Neuronal stem cell (in vitro differentiated cells): ENCODE measurements around the gene VENTX.
A peak's percentile ranks its signal among the peaks of the same experiment; 100 is the strongest.

Source experiments
- DNase-seq: peaks from one replicate; pipeline ENCODE4 v3.0.0-alpha.2; 2013; ENCODE audit warnings: low spot score
- H2AFZ ChIP-seq: one replicate; pipeline ENCODE4 v1.6.1; 2013; ENCODE audit warnings: mild to moderate bottlenecking, low read length, inconsistent platforms
- H2AK5ac ChIP-seq: 2 replicates; pipeline ENCODE4 v1.6.1; 2013; ENCODE audit warnings: low read depth, mild to moderate bottlenecking, inconsistent platforms, low read length, moderate library complexity, mixed read lengths
- H2BK120ac ChIP-seq: 2 replicates; pipeline ENCODE4 v1.6.1; 2013; ENCODE audit warnings: low read depth, mild to moderate bottlenecking, inconsistent platforms, low read length, moderate library complexity, mixed read lengths
- H2BK12ac ChIP-seq: one replicate; pipeline ENCODE4 v1.6.1; 2013; ENCODE audit warnings: low read length, inconsistent platforms
- H2BK15ac ChIP-seq: 2 replicates; pipeline ENCODE4 v1.6.1; 2013; ENCODE audit warnings: mild to moderate bottlenecking, low read length, inconsistent platforms, mixed read lengths
- H2BK5ac ChIP-seq: one replicate; pipeline ENCODE4 v1.6.1; 2013; ENCODE audit warnings: inconsistent platforms, mild to moderate bottlenecking, low read length, moderate library complexity
- H3K14ac ChIP-seq: one replicate; pipeline ENCODE4 v1.6.1; 2013; ENCODE audit warnings: low read length, inconsistent platforms
- H3K18ac ChIP-seq: 2 replicates; pipeline ENCODE4 v1.6.1; 2013; ENCODE audit warnings: low read length, inconsistent platforms
- H3K23ac ChIP-seq: 2 replicates; pipeline ENCODE4 v1.6.1; 2013; ENCODE audit warnings: low read depth, mild to moderate bottlenecking, mixed read lengths, low read length, inconsistent platforms; ENCODE audit not compliant: poor library complexity
- H3K27ac ChIP-seq: replicated peaks from 3 replicates; pipeline ENCODE4 v1.5.1; 2013; ENCODE audit warnings: low read length, inconsistent platforms
- H3K27me3 ChIP-seq, 3 experiments: 2 replicates each; pipeline ENCODE4 v1.6.1; 2013; ENCODE audit warnings: low read length in 3 of 3, mild to moderate bottlenecking in 2 of 3, inconsistent platforms in 1 of 3, low read depth in 1 of 3, mixed read lengths in 1 of 3, moderate library complexity in 1 of 3; ENCODE audit not compliant: control insufficient read depth in 3 of 3, insufficient read depth in 3 of 3
- H3K36me3 ChIP-seq, 2 donors: replicated peaks in 1 of 2; 2 replicates each; pipeline ENCODE4 v1.6.1; 2013; ENCODE audit warnings: low read length in 2 of 2; ENCODE audit not compliant: control insufficient read depth in 2 of 2, insufficient read depth in 2 of 2
- H3K4ac ChIP-seq: 2 replicates; pipeline ENCODE4 v1.6.1; 2013; ENCODE audit warnings: inconsistent platforms, mild to moderate bottlenecking, low read length, moderate library complexity
- H3K4me1 ChIP-seq, 2 donors: 1 replicate in 1 of 2; 2 replicates in 1 of 2; pipeline ENCODE4 v1.6.1; 2013; ENCODE audit warnings: low read length in 2 of 2, low read depth in 1 of 2; ENCODE audit not compliant: control insufficient read depth in 2 of 2, insufficient read depth in 1 of 2
- H3K4me2 ChIP-seq: one replicate; pipeline ENCODE4 v1.6.1; 2013; ENCODE audit warnings: mild to moderate bottlenecking, low read length, inconsistent platforms; ENCODE audit not compliant: insufficient read depth, poor library complexity, severe bottlenecking
- H3K4me3 ChIP-seq, 2 donors: 2 replicates each; pipeline ENCODE4 v1.5.1; 2013; ENCODE audit warnings: low read length in 2 of 2, mild to moderate bottlenecking in 2 of 2, inconsistent platforms in 1 of 2, moderate library complexity in 1 of 2
- H3K79me1 ChIP-seq: one replicate; pipeline ENCODE4 v1.6.1; 2013; ENCODE audit warnings: low read depth, mild to moderate bottlenecking, inconsistent platforms, low read length, moderate library complexity
- H3K9ac ChIP-seq: one replicate; pipeline ENCODE4 v1.6.1; 2013; ENCODE audit warnings: mild to moderate bottlenecking, low read depth, low read length, inconsistent platforms; ENCODE audit not compliant: poor library complexity
- H3K9me3 ChIP-seq, 2 donors: replicated peaks in 1 of 2; 2 replicates each; pipeline versions ENCODE3 to v1.6.1; 2013; ENCODE audit warnings: low read length in 2 of 2, mild to moderate bottlenecking in 2 of 2, inconsistent platforms in 1 of 2, low read depth in 1 of 2, mixed read lengths in 1 of 2, moderate library complexity in 1 of 2; ENCODE audit not compliant: control insufficient read depth in 2 of 2, insufficient read depth in 1 of 2
- H4K8ac ChIP-seq: one replicate; pipeline ENCODE4 v1.6.1; 2013; ENCODE audit warnings: low read depth, mild to moderate bottlenecking, inconsistent platforms, low read length, moderate library complexity
- H4K91ac ChIP-seq: one replicate; pipeline ENCODE4 v1.6.1; 2013; ENCODE audit warnings: low read length, low read depth, mild to moderate bottlenecking, inconsistent platforms; ENCODE audit not compliant: poor library complexity
- WGBS, 2 donors: extraction: QIAGEN DNeasy Blood & Tissue Kit; methylation state at CpG; one replicate each; pipeline ENCODE4 v1.1.7; 2013; ENCODE audit warnings: missing lambda C conversion rate in 2 of 2, mixed read lengths in 1 of 2; ENCODE audit not compliant: insufficient read length in 2 of 2, insufficient replicate concordance in 1 of 2; ENCODE audit errors: extremely low coverage in 2 of 2; 5-methylcytosine and 5-hydroxymethylcytosine counted together

The VENTX gene

DNA sequence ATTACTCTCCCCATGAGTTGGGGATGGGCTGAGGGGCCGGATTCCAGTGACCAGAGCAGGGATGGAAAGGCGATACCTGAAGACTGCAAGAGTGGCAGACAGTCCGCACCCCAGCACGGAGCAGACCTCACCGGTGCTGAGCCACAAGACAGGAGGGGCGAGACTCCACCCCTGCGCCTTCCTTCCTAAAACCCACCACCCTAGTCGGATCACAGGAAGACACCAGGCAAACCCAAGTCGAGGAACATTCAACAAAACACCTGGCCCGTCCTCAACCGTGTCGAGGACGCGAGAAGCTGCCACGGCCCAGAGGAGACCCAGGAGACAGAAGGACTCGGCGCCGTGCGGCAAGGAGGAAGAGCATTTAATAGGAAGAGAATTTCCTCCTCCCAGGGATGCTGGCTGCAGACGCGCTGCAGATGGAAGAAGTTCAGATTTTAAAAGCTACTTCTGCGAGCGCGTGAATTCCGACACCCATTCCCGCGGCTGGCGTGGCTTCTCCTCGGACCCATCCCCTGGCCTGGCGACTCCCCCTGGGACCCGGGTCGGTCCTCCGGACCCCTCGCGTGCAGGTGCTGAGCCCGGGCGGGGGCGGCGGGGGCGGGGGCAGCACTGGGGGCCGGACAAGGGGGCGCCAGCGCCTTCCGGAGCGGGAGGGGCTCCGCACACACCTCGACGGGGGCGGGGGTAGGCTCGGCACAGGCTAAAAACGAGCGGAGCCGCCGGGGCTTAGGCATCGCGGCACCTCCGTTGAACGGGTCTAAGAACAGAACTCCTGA lies 8.2 kb upstream of the VENTX start:
- peak overlapping the region; percentile 22 for H2AFZ ChIP-seq
- H3K27ac ChIP-seq = no peak overlapping the region
- H3K4me2 ChIP-seq = peak overlapping the region; percentile 91
- H4K8ac ChIP-seq = no peak overlapping the region
- peaks cover 0 to 11% of the 10 kb centered on the region in 2 donors for H3K9me3 ChIP-seq
- peak overlapping the region; percentile 64 for H3K18ac ChIP-seq
- no peak overlapping the region for H2BK15ac ChIP-seq
- H4K91ac ChIP-seq = no peak overlapping the region
- H3K14ac ChIP-seq = no peak overlapping the region
- peak overlapping the region; percentile 46 for H2AK5ac ChIP-seq
- H3K36me3 ChIP-seq = no peaks in the 10 kb centered on the region
- no peak for DNase-seq
- H2BK12ac ChIP-seq = no peak overlapping the region
- H3K4me3 ChIP-seq = no peak overlapping the region
- no CpG with 5 or more reads among the region's 58 CpGs for WGBS, 2 donors
- H3K4me1 ChIP-seq = peaks cover 1 to 7% of the 10 kb centered on the region in 2 donors
- peaks cover 19 to 70% (median 63%) of the 10 kb centered on the region in 3 experiments for H3K27me3 ChIP-seq
- H3K4ac ChIP-seq = no peak overlapping the region
- H3K79me1 ChIP-seq = no peaks in the 10 kb centered on the region
- no peak overlapping the region for H3K9ac ChIP-seq
- no peak overlapping the region for H2BK120ac ChIP-seq
- no peak overlapping the region for H3K23ac ChIP-seq
- H2BK5ac ChIP-seq = no peak overlapping the region

DNA sequence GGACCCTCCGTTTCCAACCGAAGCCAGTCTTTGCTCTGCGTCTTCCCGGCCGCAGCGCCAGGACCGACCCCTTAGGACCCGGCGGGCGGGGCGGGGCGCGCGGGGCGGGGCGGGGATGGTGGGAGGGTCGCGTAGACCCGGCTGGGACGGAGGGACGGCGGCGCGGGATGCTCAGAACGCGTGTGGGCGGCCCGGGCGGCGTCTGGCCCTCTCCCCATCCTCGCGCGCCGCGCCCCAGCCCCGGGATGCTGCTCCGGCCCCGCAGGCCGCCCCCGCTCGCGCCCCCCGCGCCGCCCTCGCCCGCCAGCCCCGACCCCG lies 7.7 kb upstream of the VENTX start, which contains the start of gene UTF1:
UTF1 (plus strand) TSS at position 174 of the 318 bp plus-strand sequence; CDS start at position 246, 72 bp downstream.
- no peak within 1 kb of the TSS for H3K27ac ChIP-seq
- H3K9me3 ChIP-seq = peaks cover 0 to 11% of the 10 kb centered on the region in 2 donors
- peak within 1 kb of the TSS; percentile 64 for H3K18ac ChIP-seq
- peaks cover 1 to 7% of the 10 kb centered on the region in 2 donors for H3K4me1 ChIP-seq
- peak within 1 kb of the TSS; percentile 77 for H3K9ac ChIP-seq
- no peak for DNase-seq
- no peaks in the 10 kb centered on the region for H3K36me3 ChIP-seq
- H2AFZ ChIP-seq = peak within 1 kb of the TSS; percentile 56
- peak within 1 kb of the TSS; percentile 91 for H3K4me2 ChIP-seq
- no peaks in the 10 kb centered on the region for H3K79me1 ChIP-seq
- H4K8ac ChIP-seq = no peak within 1 kb of the TSS
- WGBS, 2 donors = no CpG with 5 or more reads among the region's 49 CpGs
- no peak within 1 kb of the TSS for H4K91ac ChIP-seq
- peaks cover 19 to 74% (median 65%) of the 10 kb centered on the region in 3 experiments for H3K27me3 ChIP-seq
- H3K14ac ChIP-seq = peak within 1 kb of the TSS; percentile 56
- H3K4ac ChIP-seq = no peak within 1 kb of the TSS
- no peak within 1 kb of the TSS for H2BK120ac ChIP-seq
- peak within 1 kb of the TSS; percentile 88 for H2AK5ac ChIP-seq
- peak within 1 kb of the TSS; percentile 93 for H3K23ac ChIP-seq
- H3K4me3 ChIP-seq = peak within 1 kb of the TSS in 1 of 2 donors; percentile 74
- H2BK15ac ChIP-seq = no peak within 1 kb of the TSS
- H2BK5ac ChIP-seq = no peak within 1 kb of the TSS
- peak within 1 kb of the TSS; percentile 84 for H2BK12ac ChIP-seq

DNA sequence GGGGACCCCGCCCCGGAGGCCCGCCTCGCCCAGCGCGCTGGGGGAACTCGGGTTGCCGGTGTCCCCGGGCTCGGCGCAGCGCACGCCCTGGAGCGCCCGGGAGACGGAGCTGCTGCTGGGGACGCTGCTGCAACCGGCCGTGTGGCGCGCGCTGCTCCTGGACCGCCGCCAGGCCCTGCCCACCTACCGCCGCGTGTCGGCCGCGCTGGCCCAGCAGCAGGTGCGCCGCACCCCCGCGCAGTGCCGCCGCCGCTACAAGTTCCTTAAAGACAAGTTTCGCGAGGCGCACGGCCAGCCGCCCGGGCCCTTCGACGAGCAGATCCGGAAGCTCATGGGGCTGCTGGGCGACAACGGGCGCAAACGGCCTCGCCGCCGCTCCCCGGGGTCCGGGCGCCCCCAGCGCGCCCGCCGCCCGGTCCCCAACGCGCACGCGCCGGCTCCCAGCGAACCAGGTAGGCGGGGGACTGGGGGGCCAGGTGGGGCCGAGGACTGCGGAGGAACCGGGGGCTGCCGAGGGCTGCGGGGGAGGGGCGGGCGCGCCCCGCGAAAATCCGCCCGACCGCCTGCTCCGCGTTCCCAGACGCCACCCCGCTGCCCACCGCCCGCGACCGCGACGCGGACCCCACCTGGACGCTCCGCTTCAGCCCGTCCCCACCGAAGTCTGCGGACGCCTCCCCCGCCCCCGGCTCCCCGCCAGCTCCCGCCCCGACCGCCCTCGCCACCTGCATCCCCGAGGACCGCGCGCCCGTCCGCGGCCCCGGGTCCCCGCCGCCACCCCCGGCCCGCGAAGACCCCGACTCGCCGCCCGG lies 7.1 kb upstream of the VENTX start:
- Histone ChIP-seq H2AK5ac (peak overlapping the region; percentile 88), H3K23ac (peak overlapping the region; percentile 93), H3K79me1 (no peaks in the 10 kb centered on the region), H3K36me3 (no peaks in the 10 kb centered on the region), H3K27ac (no peak overlapping the region), H2AFZ (peak overlapping the region; percentile 56), H2BK120ac (no peak overlapping the region), H4K8ac (no peak overlapping the region), H3K9me3 (peaks cover 0 to 11% of the 10 kb centered on the region in 2 donors), H2BK12ac (peak overlapping the region; percentile 84), H2BK15ac (no peak overlapping the region), H3K4me1 (peaks cover 0 to 7% of the 10 kb centered on the region in 2 donors), H3K27me3 (peaks cover 19 to 80% (median 69%) of the 10 kb centered on the region in 3 experiments), H3K4me3 (peak overlapping the region in 1 of 2 donors; percentile 74), H3K14ac (peak overlapping the region; percentile 56), H2BK5ac (no peak overlapping the region), H3K4ac (no peak overlapping the region), H3K4me2 (peak overlapping the region; percentile 91), H3K9ac (peak overlapping the region; percentile 77), H3K18ac (peak overlapping the region; percentile 17), H4K91ac (no peak overlapping the region)
- DNase-seq = no peak
- no CpG with 5 or more reads among the region's 122 CpGs for WGBS, 2 donors
